PC-3 (cell line): Measurements from ENCODE around the gene ANKS1A. TPM values are rescaled to one million over a fixed set of nuclear protein-coding genes. Genes with fewer than 3 reads are reported as not detected.
A peak's percentile ranks its signal among the peaks of the same experiment; 100 is the strongest.

Experiments
- ATAC-seq: fragments of 200-7000 bp; cut with Tn5 transposase; 2 replicates; pipeline ENCODE4 v1.9.1; 2020; ENCODE audit warnings: mild to moderate bottlenecking, moderate library complexity
- BruUV-seq: library from RNA; stranded (reverse); fragments of 400-500 nt; replicated peaks from 2 replicates; lab custom pipeline; 2021; lab: Mats Ljungman, UMichigan
- CTCF ChIA-PET: fragments of 300-600 bp; sonication (Branson Sonifier 250); formaldehyde crosslinking; loops from one replicate; lab custom pipeline; 2022; ENCODE audit warnings: antibody characterized with exemption; lab: Charles Lee
- POLR2A ChIA-PET: fragments of 300-600 bp; sonication (Branson Sonifier 250); formaldehyde crosslinking; loops from one replicate; lab custom pipeline; 2022; ENCODE audit warnings: antibody characterized with exemption; ENCODE audit not compliant: unreplicated experiment; lab: Charles Lee
- DNase-seq: peaks from one replicate; pipeline ENCODE4 v3.0.0-alpha.2; 2015
- H2AFZ ChIP-seq: fragments of 300-600 bp; sonication (generic); 2 replicates; pipeline ENCODE4 v1.6.0; 2016; ENCODE audit warnings: antibody characterized with exemption, low read length
- H3F3A ChIP-seq: fragments of 300-600 bp; sonication (generic); one replicate; pipeline ENCODE4 v1.6.0; 2017; ENCODE audit warnings: antibody characterized with exemption, low read length, control low read depth, mild to moderate bottlenecking; ENCODE audit not compliant: unreplicated experiment
- H3K27ac ChIP-seq: fragments of 300-600 bp; sonication (generic); 2 replicates; pipeline ENCODE4 v1.5.1; 2016; ENCODE audit warnings: mild to moderate bottlenecking, low read length
- H3K27me3 ChIP-seq: fragments of 300-600 bp; sonication (generic); 2 replicates; pipeline ENCODE4 v1.6.1; 2016; ENCODE audit warnings: low read length, mixed read lengths
- H3K36me3 ChIP-seq: fragments of 300-600 bp; sonication (generic); 2 replicates; pipeline ENCODE4 v1.6.1; 2016; ENCODE audit warnings: low read depth, mixed run types, low read length, mixed read lengths
- H3K4me1 ChIP-seq: fragments of 300-600 bp; sonication (generic); 2 replicates; pipeline ENCODE4 v1.5.1; 2016; ENCODE audit warnings: low read length; ENCODE audit not compliant: insufficient read depth
- H3K4me2 ChIP-seq: fragments of 300-600 bp; sonication (generic); 2 replicates; pipeline ENCODE4 v1.6.0; 2016; ENCODE audit warnings: low read length
- H3K4me3 ChIP-seq: fragments of 300-600 bp; sonication (generic); 2 replicates; pipeline ENCODE4 v1.5.1; 2016; ENCODE audit warnings: mild to moderate bottlenecking, low read length, mixed read lengths
- H3K79me2 ChIP-seq: fragments of 300-600 bp; sonication (generic); 2 replicates; pipeline ENCODE4 v1.6.1; 2017; ENCODE audit warnings: low read length, mixed read lengths
- H3K9ac ChIP-seq: fragments of 300-600 bp; sonication (generic); 2 replicates; pipeline ENCODE4 v1.6.0; 2016; ENCODE audit warnings: mild to moderate bottlenecking, low read length
- H3K9me2 ChIP-seq: fragments of 300-600 bp; sonication (generic); replicated peaks from 2 replicates; pipeline ENCODE4 v1.6.1; 2016; ENCODE audit warnings: mixed run types, low read length, mixed read lengths
- H3K9me3 ChIP-seq: fragments of 300-600 bp; sonication (generic); 2 replicates; pipeline ENCODE4 v1.6.1; 2016; ENCODE audit warnings: low read length, mixed read lengths
- H4K20me1 ChIP-seq: fragments of 300-600 bp; sonication (generic); 2 replicates; pipeline ENCODE4 v1.6.1; 2016; ENCODE audit warnings: low read length, mixed read lengths
- CTCF ChIP-seq: fragments of 300-600 bp; sonication (generic); conservative IDR thresholded peaks from 2 replicates; pipeline ENCODE4 v1.5.1; 2017; ENCODE audit warnings: antibody characterized with exemption, low read depth, mild to moderate bottlenecking, low read length
- EZH2 ChIP-seq: fragments of 300-600 bp; sonication (generic); IDR thresholded peaks from one replicate; pipeline ENCODE4 v1.6.1; 2017; ENCODE audit warnings: antibody characterized with exemption, mild to moderate bottlenecking, low read length; ENCODE audit not compliant: unreplicated experiment
- EZH2phosphoT487 ChIP-seq: fragments of 300-600 bp; sonication (generic); IDR thresholded peaks from 2 replicates; pipeline ENCODE4 v1.6.1; 2018; ENCODE audit warnings: mild to moderate bottlenecking, antibody characterized with exemption, low read length, borderline replicate concordance
- intact Hi-C: fragments of 100-400 bp; cut with micrococcal nuclease; formaldehyde crosslinking; loops from 2 replicates; pipeline ENCODE4 v1.9.0; 2023
- total RNA-seq: library from RNA; depleted of rRNA; stranded (reverse); fragments of >200 nt; gene quantifications from 2 replicates; pipeline ENCODE4 v1.2.3, GENCODE V29; 2014

ANKS1A gene
- total RNA-seq, 1 experiment from 2014 or later: 18.8 TPM

GRCh38 chr6:35014341-35014740 is 125.3 kb downstream of the ANKS1A start:
- H3K9ac ChIP-seq: peak overlapping the region; percentile 16; the same call in 1 of the 2 replicates
- 0 out of 2 replicates have a peak, but pooled peaks cover 7% of the 10 kb centered on the region for H3K36me3 ChIP-seq
- intact Hi-C loops: no loop called here
- peaks cover 20% of the 10 kb centered on the region for H3K4me1 ChIP-seq
- no peak overlapping the region for H2AFZ ChIP-seq
- H3K9me2 ChIP-seq: no peaks in the 10 kb centered on the region
- H3K27ac ChIP-seq: peak overlapping the region; percentile 78
- no peak for DNase-seq
- ChIA-PET CTCF (interaction anchor here (0.6 kb wide), 1 partner anchor 12 kb away, joined by 5 read pairs; no protein-coding TSS in a partner anchor), POLR2A (no interaction called here)
- H3K27me3 ChIP-seq: no peaks in the 10 kb centered on the region
- BruUV-seq: no TSS peak
- H3K4me2 ChIP-seq: peak overlapping the region; percentile 12; the same call in 1 of the 2 replicates
- TF ChIP-seq EZH2 (no peak), CTCF (no peak), EZH2phosphoT487 (no peak)
- no peak overlapping the region for H3K4me3 ChIP-seq
- no peaks in the 10 kb centered on the region for H4K20me1 ChIP-seq
- no peaks in the 10 kb centered on the region for H3K9me3 ChIP-seq
- H3F3A ChIP-seq: no peaks in the 10 kb centered on the region
- H3K79me2 ChIP-seq: no peaks in the 10 kb centered on the region
- no peak; the same call in 1 of the 2 replicates for ATAC-seq

GRCh38 chr6:35014786-35015185 is 125.7 kb downstream of the ANKS1A start:
- ATAC-seq (peak; percentile 90), DNase-seq (peak; percentile 82)
- 0 out of 2 replicates have a peak overlapping the region, but pooled peaks have one; percentile 16 for H3K9ac ChIP-seq
- intact Hi-C loops: no loop called here
- 0 out of 2 replicates have a peak, but pooled peaks cover 7% of the 10 kb centered on the region for H3K36me3 ChIP-seq
- no peaks in the 10 kb centered on the region for H4K20me1 ChIP-seq
- CTCF ChIA-PET: interaction anchor here (0.5 to 0.6 kb wide), 3 partner anchors 11 to 1304 kb away, joined by 3 to 5 read pairs (median 5); partner anchors contain the start of gene UQCC2
- no peaks in the 10 kb centered on the region for H3K9me2 ChIP-seq
- no peaks in the 10 kb centered on the region for H3K79me2 ChIP-seq
- no TSS peak for BruUV-seq
- H3K4me2 ChIP-seq: peak overlapping the region; percentile 12; the same call in 1 of the 2 replicates
- no peak overlapping the region for H3K4me3 ChIP-seq
- POLR2A ChIA-PET: no interaction called here
- no peaks in the 10 kb centered on the region for H3F3A ChIP-seq
- peak overlapping the region; percentile 78 for H3K27ac ChIP-seq
- H3K27me3 ChIP-seq: no peaks in the 10 kb centered on the region
- no peaks in the 10 kb centered on the region for H3K9me3 ChIP-seq
- no peak for TF ChIP-seq EZH2
- TF ChIP-seq CTCF: no peak
- no peak for TF ChIP-seq EZH2phosphoT487
- H3K4me1 ChIP-seq: peaks cover 20% of the 10 kb centered on the region
- H2AFZ ChIP-seq: no peak overlapping the region

GRCh38 chr6:35015476-35015875 is 126.4 kb downstream of the ANKS1A start:
- Histone ChIP-seq H3K9me2 (no peaks in the 10 kb centered on the region), H3K9ac (peak overlapping the region; percentile 22; the same call in 1 of the 2 replicates), H3K36me3 (0 out of 2 replicates have a peak, but pooled peaks cover 7% of the 10 kb centered on the region), H3K9me3 (no peaks in the 10 kb centered on the region), H3F3A (no peaks in the 10 kb centered on the region), H2AFZ (no peak overlapping the region), H4K20me1 (no peaks in the 10 kb centered on the region), H3K4me2 (no peak overlapping the region), H3K79me2 (no peaks in the 10 kb centered on the region), H3K27me3 (no peaks in the 10 kb centered on the region), H3K4me3 (no peak overlapping the region), H3K4me1 (peaks cover 20% of the 10 kb centered on the region), H3K27ac (peak overlapping the region; percentile 67)
- DNase-seq (no peak), ATAC-seq (no peak)
- POLR2A ChIA-PET: no interaction called here
- no TSS peak for BruUV-seq
- TF ChIP-seq EZH2: no peak
- no peak for TF ChIP-seq EZH2phosphoT487
- no peak for TF ChIP-seq CTCF
- CTCF ChIA-PET: interaction anchor here (0.6 kb wide), 2 partner anchors 81 to 118 kb away, joined by 3 to 5 read pairs; no protein-coding TSS in a partner anchor
- intact Hi-C loops: no loop called here
